Right lung (tissue), 5 donors: Measurements from ENCODE around the gene BUB1. TPM values are rescaled to one million over a fixed set of nuclear protein-coding genes. Genes with fewer than 3 reads are reported as not detected.
A peak's percentile ranks its signal among the peaks of the same experiment; 100 is the strongest.
"Not testable (repeated sequence)": the region's sequence is repeated elsewhere in the genome, so short reads cannot be mapped to it uniquely, and the experiment has no call there.

Experiments used
- DNase-seq, 2 donors: peaks; one replicate each; pipeline ENCODE4 v3.0.0-alpha.2; 2013
- polyA plus RNA-seq, 5 donors: library from polyadenylated mRNA; unstranded; fragments of 120-200 nt; gene quantifications; one replicate each; pipeline versions ENCODE4 v1.2.1 to v1.2.3, GENCODE V29; 2013; ENCODE audit warnings: inconsistent platforms in 1 of 5, low replicate concordance in 1 of 5; ENCODE audit not compliant: insufficient read length in 5 of 5, insufficient read depth in 1 of 5

The BUB1 gene
- polyA plus RNA-seq, 5 donors: 14.5 to 46.1 (median 28.9) TPM

DNA sequence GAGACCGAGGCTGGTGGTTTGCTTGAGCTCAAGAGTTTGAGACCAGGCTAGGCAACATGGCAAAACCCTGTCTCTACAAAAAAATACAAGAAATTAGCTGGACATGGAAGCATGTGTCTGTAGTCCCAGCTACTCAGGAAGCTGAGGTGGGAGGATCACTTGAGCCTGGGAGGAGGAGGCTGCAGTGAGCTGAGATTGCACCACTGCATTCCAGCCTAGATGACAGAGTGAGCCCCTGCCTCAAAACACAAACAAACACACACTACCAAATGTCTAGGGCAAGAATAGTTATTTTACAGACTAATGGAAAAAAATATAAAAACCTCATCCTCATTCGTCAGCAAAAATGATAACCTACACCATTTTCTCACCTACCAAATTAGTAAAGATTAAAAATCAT, 15.3 kb downstream of the BUB1 start:
- no peak for DNase-seq

DNA sequence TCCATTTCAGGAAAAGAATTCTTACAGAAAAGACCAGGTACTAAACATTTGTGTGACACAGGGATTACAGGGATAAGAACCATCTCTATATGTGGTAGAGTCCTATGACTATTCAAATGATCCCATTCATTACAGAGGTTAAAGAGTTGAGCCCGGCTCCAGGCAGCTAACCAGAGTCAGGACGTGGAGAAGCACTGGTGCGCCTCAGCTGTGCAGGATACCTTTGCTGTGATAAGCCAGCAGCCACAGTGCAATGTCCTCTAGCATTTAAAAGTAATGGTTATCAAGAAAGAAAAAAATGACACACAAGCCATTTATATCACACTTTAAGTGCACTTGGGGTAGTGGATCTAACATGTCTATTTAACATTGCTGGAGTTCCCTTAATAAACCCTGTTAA, 17.3 kb downstream of the BUB1 start:
- no peak for DNase-seq

DNA sequence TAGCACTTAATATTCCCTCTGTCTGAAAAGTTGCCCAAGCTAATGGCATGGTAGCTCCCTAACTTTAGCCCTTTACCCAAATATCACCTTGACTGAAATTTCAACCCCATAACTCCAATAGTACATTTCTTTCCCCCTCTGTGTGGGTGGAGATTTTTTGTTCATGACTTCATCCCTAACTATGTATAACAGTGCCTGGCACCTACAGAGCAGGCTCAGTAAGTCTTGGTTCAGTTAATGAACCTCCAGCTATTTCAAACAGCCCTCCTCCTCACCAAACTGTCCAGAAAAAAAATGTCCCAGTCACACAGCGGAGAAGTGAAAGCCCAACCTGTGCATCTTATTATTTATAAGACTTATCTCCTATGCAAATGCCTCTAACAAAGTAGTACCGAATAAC, 18.6 kb downstream of the BUB1 start:
- no peak for DNase-seq

DNA sequence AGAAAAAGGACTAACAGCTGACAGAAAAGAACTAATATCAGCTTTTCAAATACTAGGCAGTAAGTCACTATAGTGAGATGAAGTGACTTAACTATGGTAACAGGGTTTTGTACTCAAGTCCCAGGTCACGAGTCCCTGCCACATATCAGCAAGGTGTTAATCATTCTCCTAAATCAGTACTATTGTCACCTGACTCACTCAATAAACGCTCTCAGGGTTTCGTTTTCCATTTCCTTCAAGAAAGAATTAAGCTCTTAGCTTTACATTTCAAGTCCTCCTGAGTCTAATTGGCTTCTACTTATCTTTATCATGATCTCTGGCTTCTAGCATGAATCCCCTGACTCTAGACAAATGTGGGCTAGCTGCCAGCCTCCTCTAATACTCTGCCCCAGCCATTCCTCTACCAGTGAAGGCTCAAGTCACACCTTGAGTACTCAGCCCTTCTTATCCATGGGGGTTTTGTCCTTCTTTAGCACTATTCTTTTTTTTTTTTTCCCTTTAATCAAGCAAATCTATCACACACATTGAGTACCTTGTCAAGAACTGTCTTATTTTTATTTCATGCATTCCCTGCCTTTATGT, 20.0 kb downstream of the BUB1 start:
- peak; percentile 38 to 53 for DNase-seq

DNA sequence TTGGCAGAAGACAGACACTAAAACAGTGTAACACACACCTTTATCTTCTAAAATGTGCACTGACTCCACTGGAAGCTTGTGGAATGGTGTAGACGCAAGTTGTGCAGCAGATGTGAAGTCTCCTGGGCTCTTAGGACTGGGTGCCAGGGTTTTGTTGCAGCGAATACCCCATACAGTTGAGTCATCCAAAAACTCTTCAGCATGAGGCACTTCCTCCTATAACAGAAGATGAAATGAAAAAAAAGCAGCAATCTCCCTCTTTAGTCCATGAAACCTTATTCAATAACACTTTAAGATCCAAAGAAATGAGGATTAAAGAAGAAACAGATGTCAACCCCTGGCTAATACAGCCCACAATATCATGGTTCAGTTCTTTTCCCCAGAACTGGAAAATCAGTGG, 22.2 kb downstream of the BUB1 start:
- no peak for DNase-seq

DNA sequence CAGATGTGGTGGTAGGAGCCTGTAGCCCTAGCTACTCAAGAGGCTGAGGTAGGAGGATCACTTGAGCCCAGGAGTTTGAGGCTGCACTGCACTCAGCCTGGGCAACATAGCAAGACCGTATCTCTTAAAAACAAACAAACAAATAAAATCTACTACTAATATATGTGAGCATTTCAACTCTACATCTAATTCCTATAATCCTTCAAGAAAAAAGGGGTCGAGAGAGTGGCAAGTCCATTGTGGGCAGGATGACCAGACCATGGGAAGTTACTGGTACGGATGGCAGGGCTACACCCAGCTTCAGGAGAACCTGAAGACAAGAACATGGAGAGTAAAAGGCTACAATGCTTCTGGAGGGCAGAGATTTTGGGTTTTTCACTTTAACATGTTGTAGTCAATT, 24.0 kb downstream of the BUB1 start:
- no peak for DNase-seq

DNA sequence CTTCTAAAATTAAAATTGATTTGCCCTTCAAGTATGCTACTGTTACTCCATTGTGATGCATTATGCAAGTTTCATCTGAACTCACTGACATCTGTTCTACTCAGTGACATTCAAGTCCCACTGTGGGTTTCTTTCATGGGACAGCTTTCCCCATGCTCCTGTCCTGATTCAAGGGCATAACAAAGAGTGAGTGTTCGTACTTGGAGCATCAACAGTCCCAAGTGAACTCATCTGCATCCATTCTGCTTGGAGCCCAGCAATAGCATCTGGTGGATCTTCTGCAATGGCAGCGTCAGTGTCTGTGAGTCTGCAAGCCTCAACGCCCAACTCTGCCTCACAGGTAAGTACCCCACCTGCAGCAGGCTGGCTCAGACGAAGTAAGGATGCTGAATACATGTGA, 27.5 kb downstream of the BUB1 start:
- DNase-seq: no peak

DNA sequence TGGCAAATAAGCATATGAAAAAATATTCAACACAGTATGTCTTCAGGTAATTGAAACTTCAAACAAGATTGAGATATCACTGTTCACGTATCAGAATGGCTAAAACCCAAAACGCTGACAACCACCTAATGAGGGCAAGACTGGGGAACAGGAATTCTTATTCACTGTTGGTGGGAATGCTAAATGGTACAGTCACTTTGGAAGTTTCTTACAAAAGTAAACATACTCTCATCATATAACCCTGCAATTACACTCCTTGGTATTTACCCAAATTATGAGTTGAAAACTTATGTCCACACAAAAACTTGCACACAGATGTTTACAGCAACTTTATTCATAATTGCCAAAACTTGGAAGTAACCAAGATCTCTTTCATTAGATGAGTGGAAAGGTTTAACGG, 30.1 kb downstream of the BUB1 start:
- no peak for DNase-seq

DNA sequence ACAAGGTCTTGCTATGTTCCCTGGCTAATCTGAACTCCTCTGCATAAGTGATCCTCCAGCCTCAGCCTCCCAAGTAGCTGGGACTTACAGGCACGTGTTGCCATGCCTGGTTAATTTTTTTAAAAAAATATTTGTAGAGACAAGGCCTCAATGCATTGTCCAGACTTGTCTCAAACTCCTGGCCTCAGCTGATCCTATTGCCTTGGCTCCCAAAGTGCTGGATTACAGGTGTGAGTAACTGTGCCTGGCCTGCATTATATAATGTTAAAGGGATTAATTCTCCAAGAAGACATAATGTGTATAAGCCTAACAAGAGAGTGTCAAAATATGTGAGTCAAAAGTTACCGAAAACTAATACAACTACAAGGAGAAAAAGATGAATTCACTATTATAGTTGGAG, 32.2 kb downstream of the BUB1 start:
- no peak for DNase-seq

DNA sequence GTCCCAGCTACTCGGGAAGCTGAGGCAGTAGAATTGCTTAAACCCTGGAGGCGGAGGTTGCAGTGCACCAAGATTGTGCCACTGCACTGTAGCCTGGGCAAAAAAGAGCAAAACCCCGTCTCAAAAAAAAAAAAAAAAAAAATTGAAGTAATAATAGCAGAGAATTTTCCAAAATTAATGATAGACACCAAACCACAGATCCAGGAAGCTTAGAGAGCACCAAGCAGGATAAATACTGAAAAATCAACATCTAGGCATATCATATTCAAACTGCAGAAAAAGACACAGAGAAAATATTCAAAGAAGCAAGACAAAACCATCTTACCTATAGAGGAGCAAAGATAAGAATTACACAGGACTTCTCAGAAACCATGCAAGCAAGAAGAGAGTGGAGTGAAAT, 33.5 kb downstream of the BUB1 start:
- no peak for DNase-seq

DNA sequence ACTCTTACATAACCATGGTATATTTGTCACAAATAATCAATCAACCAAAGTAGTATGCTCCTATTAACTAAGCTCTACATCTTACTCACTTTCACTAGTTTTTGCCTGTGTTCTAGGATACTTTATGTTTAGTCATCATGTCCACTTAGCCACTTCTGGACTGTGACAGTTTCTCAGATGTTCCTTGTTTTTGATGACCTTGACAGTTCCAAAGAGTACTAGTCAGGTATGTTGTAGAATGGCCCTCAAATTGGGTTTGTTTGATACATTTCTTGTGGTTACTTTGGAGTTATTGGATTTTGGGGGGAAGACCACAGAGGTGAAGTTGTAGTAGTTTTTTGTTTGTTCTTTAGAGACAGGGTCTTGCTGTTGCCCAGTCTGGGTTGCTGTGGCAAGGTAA, 35.5 kb downstream of the BUB1 start:
- DNase-seq: no peak

DNA sequence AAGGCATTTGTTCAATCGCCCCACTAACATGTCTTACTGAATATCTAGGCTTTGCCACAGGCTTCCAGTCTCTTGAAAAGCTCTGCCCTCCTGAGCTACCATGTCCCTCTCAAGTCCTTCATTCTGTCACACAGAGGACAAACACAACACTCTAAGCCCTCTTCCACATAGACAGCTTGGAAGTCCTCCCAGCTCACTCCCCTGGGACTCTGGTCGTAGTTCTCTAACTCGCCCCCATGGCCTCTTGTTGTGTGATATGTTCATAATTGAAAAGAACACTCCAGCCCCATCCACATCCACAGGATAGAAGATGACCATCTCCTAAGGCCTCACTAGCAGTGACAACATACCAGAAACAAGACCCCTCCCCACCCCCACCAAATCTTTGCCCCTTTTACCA, 37.9 kb downstream of the BUB1 start:
- DNase-seq: no peak

DNA sequence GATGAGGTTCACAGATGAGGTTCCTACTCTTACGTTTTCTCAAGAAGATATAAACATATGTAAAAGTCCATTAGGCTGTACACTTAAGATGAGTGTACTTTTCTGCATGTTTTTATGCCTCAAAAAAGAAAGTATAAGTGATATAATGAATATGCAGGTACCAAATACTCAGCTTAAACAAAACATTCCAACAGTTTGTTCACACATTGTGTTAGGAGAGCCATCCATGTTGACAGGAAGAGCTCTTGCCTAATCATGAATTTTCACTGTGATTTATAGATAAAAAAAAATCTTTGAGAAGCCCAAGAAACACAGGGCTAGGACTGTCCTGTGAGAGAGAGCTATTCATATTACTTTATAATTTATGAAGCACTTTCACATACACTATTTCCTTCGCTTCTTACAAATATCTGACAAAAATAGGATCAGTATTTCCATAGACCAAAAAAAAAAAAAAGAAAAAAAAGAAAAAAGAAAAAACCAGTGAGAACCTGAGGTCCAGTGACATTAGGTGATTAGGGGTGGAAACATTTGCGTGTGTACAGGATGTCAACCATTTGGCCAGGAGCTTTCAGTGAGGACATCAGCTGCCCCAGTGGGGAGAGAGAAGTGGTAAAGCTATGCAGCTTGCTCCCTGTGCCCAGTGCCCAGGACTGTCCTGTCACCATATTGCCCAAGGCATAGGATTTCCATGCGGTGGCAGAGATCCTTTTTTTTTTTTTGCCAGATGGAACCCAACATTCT, 38.7 kb downstream of the BUB1 start:
- DNase-seq: no peak

DNA sequence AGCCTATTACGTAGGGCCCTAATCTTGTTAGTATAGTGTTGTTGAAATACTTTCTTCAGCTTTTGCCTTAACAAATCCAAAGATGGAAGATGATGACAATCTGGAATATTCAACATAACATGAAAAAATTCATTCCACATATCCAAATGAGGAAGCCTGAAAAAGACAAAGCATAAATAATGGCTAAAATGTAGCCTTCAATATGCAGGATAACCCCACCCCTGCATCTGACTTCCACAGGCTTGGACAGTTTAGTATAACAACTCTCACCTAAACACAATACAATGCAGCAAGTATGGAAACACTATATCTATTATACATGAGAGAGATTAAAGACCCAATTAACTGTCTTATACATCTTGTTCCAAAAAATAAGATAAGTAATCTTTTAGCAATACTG, 39.9 kb downstream of the BUB1 start:
- no peak for DNase-seq

DNA sequence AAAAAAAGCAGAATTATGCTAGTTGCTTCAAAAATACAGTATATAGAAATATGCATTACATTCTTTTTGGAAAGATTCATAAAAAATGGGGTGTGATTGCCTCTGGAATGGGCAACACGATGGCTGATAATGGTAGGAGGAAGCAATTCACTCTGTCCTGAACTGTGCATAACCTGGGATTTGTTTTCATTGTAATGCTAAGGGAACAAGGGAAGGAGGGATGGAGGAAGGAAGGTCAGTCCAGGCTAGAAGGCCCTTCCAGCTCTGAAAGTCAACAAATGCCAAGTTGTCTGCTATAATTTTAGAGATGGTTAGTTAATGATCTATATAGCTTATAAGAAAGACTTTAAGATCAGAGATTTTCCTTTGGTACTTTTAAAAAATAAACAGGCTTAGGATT, 40.8 kb downstream of the BUB1 start:
- no peak for DNase-seq

DNA sequence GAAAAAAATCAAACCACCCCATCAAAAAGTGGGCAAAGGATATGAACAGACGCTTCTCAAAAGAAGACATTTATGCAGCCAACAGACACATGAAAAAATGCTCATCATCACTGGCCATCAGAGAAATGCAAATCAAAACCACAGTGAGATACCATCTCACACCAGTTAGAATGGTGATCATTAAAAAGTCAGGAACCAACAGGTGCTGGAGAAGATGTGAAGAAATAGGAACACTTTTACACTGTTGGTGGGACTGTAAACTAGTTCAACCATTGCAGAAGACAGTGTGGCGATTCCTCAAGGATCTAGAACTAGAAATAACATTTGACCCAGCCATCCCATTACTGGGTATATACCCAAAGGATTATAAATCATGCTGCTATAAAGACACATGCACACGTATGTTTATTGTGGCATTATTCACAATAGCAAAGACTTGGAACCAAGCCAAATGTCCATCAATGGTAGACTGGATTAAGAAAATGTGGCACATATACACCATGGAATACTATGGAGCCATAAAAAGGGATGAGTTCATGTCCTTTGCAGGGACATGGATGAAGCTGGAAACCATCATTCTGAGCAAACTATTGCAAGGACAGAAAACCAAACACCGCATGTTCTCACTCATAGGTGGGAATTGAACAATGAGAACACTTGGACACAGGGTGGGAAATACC, 41.8 kb downstream of the BUB1 start:
- DNase-seq: not testable (repeated sequence)

DNA sequence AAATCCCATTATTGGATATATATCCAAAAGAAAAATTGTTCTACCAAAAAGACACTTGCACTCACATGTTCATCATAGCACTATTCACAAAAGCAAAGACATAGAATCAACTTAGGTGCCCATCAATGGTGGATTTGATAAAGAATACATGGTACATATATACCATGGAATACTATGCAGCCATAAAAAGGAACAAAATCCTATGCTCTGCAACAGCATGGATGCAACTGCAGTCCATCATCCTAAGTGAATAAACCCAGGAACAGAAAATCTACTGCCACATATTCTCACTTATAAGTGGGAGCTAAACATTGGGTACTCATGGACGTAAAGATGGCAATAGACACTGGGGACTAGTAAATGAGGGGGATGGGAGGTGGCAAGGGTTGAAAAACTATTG, 50.5 kb downstream of the BUB1 start:
- DNase-seq: not testable (repeated sequence)

DNA sequence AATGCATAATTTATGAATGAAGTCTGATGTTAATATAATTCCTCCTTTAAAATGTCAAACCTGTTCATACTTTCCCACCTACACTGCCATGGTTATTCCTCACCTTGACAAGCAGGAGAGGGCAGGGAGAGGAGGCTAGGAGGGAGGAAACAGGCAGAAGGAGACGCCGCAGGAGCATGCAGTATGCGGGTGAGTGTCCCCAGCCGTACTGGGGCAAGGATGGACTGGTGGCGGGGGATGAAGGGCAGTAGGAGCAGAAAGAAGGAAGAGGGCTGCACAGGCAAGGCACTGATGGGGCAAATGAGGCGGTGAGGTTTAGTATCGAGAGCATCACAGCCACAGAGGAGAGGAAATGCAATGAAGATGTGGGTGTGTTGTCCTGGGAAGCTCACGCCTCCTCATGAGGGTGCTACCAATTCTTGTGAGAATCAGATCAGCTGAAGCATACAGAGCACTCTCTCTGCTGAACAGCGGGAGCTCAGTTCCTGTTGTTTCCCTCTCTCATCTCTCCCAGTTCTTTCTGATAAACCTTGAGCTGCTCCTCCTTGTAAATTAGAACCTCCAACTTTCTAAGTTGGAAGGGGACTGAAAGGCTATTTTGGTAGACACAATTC, 58.4 kb downstream of the BUB1 start:
- DNase-seq: not testable (repeated sequence)

DNA sequence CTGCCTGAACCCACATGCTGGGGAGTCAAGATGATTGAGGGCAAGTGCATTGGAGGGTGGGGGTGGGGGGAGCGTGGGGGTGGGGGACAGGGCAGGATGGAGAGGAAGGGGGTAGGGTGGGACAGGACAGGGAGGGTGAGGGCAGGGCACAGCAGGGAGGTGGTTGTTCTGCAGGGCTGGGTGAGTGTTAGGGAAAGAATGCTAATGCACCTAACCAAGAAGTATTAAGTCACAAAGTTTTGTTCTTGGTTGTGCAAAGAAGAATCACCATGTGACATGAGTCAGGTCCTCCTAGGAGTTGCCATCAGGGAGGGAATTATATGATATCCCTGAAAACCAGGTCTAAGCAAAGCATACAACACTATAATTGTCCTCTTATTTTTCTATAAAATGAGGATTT, 63.9 kb downstream of the BUB1 start:
- not testable (repeated sequence) for DNase-seq

DNA sequence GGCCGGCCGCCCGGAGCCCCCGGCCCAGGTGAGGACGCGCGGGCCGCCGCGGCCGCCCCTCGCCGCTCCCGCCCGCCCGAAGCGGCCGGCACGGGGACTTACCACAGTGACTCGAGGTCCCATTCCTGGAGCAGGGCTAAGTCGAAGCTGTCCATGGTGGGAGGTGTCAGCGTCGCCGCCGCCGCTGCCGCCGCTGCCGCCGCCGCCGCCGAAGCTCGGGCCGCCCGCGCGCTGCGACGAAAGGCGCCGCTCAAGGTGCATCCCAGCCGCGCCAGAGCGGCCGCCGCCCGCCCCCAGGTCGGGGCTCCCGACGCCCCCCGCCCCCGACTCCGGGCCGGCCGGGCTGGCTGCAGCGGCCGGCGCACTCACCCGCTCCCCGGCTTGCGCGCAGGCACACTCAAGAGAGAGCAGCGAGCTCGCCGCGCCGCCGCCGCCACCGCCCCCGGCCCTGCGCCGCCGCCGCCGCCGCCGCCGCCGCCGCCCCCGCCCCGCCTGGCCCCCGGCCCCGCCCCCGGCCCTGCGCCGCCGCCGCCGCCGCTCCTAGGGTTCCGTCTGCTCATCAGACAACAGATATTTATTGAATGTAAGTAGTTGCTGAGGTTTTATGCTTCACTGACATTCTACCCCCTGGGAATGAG, 67.1 kb downstream of the BUB1 start:
- DNase-seq: not testable (repeated sequence)

DNA sequence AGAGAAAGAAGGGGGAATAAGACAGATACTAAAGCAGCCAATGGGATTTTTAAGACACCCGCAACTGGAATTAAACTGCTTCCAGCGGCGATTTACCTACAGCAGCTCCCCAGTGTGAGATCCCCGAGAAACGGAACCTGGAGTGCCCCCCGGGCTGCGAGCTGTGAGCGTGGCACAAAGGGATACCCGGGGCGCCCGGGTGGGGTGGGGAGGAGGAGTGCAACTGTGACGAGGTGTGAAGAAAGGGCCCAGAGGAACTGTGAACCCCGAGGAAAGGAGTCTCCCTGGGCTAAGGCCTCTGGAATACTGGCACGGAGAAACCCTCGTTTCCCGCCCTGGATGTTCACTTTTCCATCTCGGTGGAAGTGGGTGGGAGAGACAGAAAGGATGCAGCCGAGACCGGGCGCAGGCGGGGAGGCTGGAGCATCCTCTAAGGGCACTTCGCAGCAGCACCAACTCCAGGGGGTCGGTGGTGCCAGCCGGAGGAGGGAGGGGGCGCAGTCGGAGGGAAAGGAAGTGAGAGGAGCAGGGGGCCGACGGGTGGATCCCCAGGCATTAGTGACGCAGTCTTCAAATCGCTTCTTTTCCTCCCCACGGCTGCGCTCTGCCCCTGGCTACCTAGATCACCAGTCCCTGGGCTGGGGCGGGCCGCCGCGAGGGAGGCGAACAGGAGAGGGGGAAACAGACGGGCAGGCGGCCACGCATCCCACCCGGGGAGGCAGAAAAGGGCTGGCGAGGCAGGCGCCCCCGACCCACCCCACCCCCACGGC, 67.8 kb downstream of the BUB1 start:
- not testable (repeated sequence) for DNase-seq
